ENCODE data around the gene SESN2.

- TF ChIP-seq CTCF (IDR thresholded peaks at IDR 0.05; ENCODE audit: low read depth, low read length, missing input control) (no peak), MAX (IDR thresholded peaks at IDR 0.05) (peak; percentile 39), TAF1 (conservative IDR thresholded peaks at IDR 0.05) (peak; percentile 87), ZBTB33 (IDR thresholded peaks at IDR 0.05) (peak; percentile 24), FOXA2 (IDR thresholded peaks at IDR 0.05) (peak; percentile 77), ATF3 (IDR thresholded peaks at IDR 0.05) (no peak), RAD21 (IDR thresholded peaks at IDR 0.05) (peak; percentile 38 to 47), YY1 (IDR thresholded peaks at IDR 0.05) (peak; percentile 75), SP1 (IDR thresholded peaks at IDR 0.05) (peak; percentile 93)
Measured at GRCh38 chr1:28290851-28291250, 31.5 kb downstream of the SESN2 start.

Data from liver (tissue), 3 donors.